ENCODE data around the gene TMCO5A. TPM values are rescaled to one million over a fixed set of nuclear protein-coding genes. Genes with fewer than 3 reads are reported as not detected.

Gene TMCO5A
- total and polyA plus RNA-seq, 4 donors, result not detected

GRCh38 chr15:37903919-37904625 is 30.4 kb upstream of the TMCO5A start:
- no peak for DNase-seq
- Histone ChIP-seq H3K36me3 (ENCODE audit: control insufficient read depth in 1 of 2, insufficient read depth in 2 of 2, low read length in 1 of 2) (no peaks in the 10 kb centered on the region), H3K27me3 (ENCODE audit: control insufficient read depth in 1 of 2, insufficient read depth in 2 of 2, low read length in 1 of 2) (no peaks in the 10 kb centered on the region), H3K9me3 (ENCODE audit: control insufficient read depth, low read length) (no peaks in the 10 kb centered on the region), H3K4me1 (ENCODE audit: control insufficient read depth in 1 of 2, insufficient read depth in 2 of 2, low read length in 2 of 2) (no peaks in the 10 kb centered on the region), H3K4me3 (ENCODE audit: low read length in 2 of 2) (no peak overlapping the region), H3K27ac (ENCODE audit: low read depth in 1 of 2, low read length in 2 of 2) (no peak overlapping the region)
- 78 to 79% methylated on average over 11 of the region's 11 CpGs for WGBS, 2 donors
- ATAC-seq (ENCODE audit: low FRiP score), result no peak
- intact Hi-C loops (cut with DNase I), result no loop called here

GRCh38 chr15:37907136-37907535 is 27.3 kb upstream of the TMCO5A start:
- H3K36me3 ChIP-seq (ENCODE audit: control insufficient read depth in 1 of 2, insufficient read depth in 2 of 2, low read length in 1 of 2), result no peaks in the 10 kb centered on the region
- H3K27ac ChIP-seq (ENCODE audit: low read depth in 1 of 2, low read length in 2 of 2), result no peak overlapping the region
- H3K4me1 ChIP-seq (ENCODE audit: control insufficient read depth in 1 of 2, insufficient read depth in 2 of 2, low read length in 2 of 2), result no peaks in the 10 kb centered on the region
- ATAC-seq (ENCODE audit: low FRiP score), result no peak
- WGBS, 2 donors, result 55 to 72% methylated on average over 1 of the region's 1 CpG
- no peaks in the 10 kb centered on the region for H3K9me3 ChIP-seq (ENCODE audit: control insufficient read depth, low read length)
- peaks cover 0 to 2% of the 10 kb centered on the region in 2 donors for H3K27me3 ChIP-seq (ENCODE audit: control insufficient read depth in 1 of 2, insufficient read depth in 2 of 2, low read length in 1 of 2)
- H3K4me3 ChIP-seq (ENCODE audit: low read length in 2 of 2), result no peak overlapping the region
- no peak for DNase-seq
- intact Hi-C loops (cut with DNase I), result no loop called here

- no peaks in the 10 kb centered on the region for H3K4me1 ChIP-seq (ENCODE audit: control insufficient read depth in 1 of 2, insufficient read depth in 2 of 2, low read length in 2 of 2)
- no peaks in the 10 kb centered on the region for H3K27me3 ChIP-seq (ENCODE audit: control insufficient read depth in 1 of 2, insufficient read depth in 2 of 2, low read length in 1 of 2)
- no peak overlapping the region for H3K27ac ChIP-seq (ENCODE audit: low read depth in 1 of 2, low read length in 2 of 2)
- intact Hi-C loops (cut with DNase I), result no loop called here
- ATAC-seq (ENCODE audit: low FRiP score), result no peak
- H3K9me3 ChIP-seq (ENCODE audit: control insufficient read depth, low read length), result no peaks in the 10 kb centered on the region
- no peaks in the 10 kb centered on the region for H3K36me3 ChIP-seq (ENCODE audit: control insufficient read depth in 1 of 2, insufficient read depth in 2 of 2, low read length in 1 of 2)
- no peak overlapping the region for H3K4me3 ChIP-seq (ENCODE audit: low read length in 2 of 2)
- no peak for DNase-seq
- 77 to 80% methylated on average over 6 of the region's 6 CpGs for WGBS, 2 donors
These were observed 12.7 kb upstream of the TMCO5A start for GRCh38 chr15:37921527-37922385.

- H3K36me3 ChIP-seq (ENCODE audit: control insufficient read depth in 1 of 2, insufficient read depth in 2 of 2, low read length in 1 of 2), result no peaks in the 10 kb centered on the region
- ATAC-seq (ENCODE audit: low FRiP score), result no peak
- H3K27me3 ChIP-seq (ENCODE audit: control insufficient read depth in 1 of 2, insufficient read depth in 2 of 2, low read length in 1 of 2), result peaks cover 0 to 2% of the 10 kb centered on the region in 2 donors
- H3K27ac ChIP-seq (ENCODE audit: low read depth in 1 of 2, low read length in 2 of 2), result no peak overlapping the region
- H3K9me3 ChIP-seq (ENCODE audit: control insufficient read depth, low read length), result no peaks in the 10 kb centered on the region
- H3K4me3 ChIP-seq (ENCODE audit: low read length in 2 of 2), result no peak overlapping the region
- whole genome bisulfite sequencing, 2 donors, result 61 to 73% methylated on average over 3 of the region's 3 CpGs
- H3K4me1 ChIP-seq (ENCODE audit: control insufficient read depth in 1 of 2, insufficient read depth in 2 of 2, low read length in 2 of 2), result no peaks in the 10 kb centered on the region
- intact Hi-C loops (cut with DNase I), result no loop called here
- no peak for DNase-seq
These were observed 8.3 kb upstream of the TMCO5A start for GRCh38 chr15:37926136-37926535.

GRCh38 chr15:37929238-37929637 is 5.2 kb upstream of the TMCO5A start:
- Histone ChIP-seq H3K4me1 (ENCODE audit: control insufficient read depth in 1 of 2, insufficient read depth in 2 of 2, low read length in 2 of 2) (no peaks in the 10 kb centered on the region), H3K9me3 (ENCODE audit: control insufficient read depth, low read length) (no peaks in the 10 kb centered on the region), H3K4me3 (ENCODE audit: low read length in 2 of 2) (no peak overlapping the region), H3K27me3 (ENCODE audit: control insufficient read depth in 1 of 2, insufficient read depth in 2 of 2, low read length in 1 of 2) (peaks cover 0 to 2% of the 10 kb centered on the region in 2 donors), H3K27ac (ENCODE audit: low read depth in 1 of 2, low read length in 2 of 2) (no peak overlapping the region), H3K36me3 (ENCODE audit: control insufficient read depth in 1 of 2, insufficient read depth in 2 of 2, low read length in 1 of 2) (no peaks in the 10 kb centered on the region)
- DNase-seq (no peak), ATAC-seq (ENCODE audit: low FRiP score) (no peak)
- intact Hi-C loops (cut with DNase I), result no loop called here
- 14 to 25% methylated on average over 1 of the region's 1 CpG for WGBS, 2 donors

GRCh38 chr15:37931321-37931720 is 3.1 kb upstream of the TMCO5A start:
- Histone ChIP-seq H3K36me3 (ENCODE audit: control insufficient read depth in 1 of 2, insufficient read depth in 2 of 2, low read length in 1 of 2) (no peaks in the 10 kb centered on the region), H3K27me3 (ENCODE audit: control insufficient read depth in 1 of 2, insufficient read depth in 2 of 2, low read length in 1 of 2) (peaks cover 0 to 2% of the 10 kb centered on the region in 2 donors), H3K4me1 (ENCODE audit: control insufficient read depth in 1 of 2, insufficient read depth in 2 of 2, low read length in 2 of 2) (no peaks in the 10 kb centered on the region), H3K9me3 (ENCODE audit: control insufficient read depth, low read length) (no peaks in the 10 kb centered on the region), H3K27ac (ENCODE audit: low read depth in 1 of 2, low read length in 2 of 2) (no peak overlapping the region), H3K4me3 (ENCODE audit: low read length in 2 of 2) (no peak overlapping the region)
- no peak for ATAC-seq (ENCODE audit: low FRiP score)
- no peak for DNase-seq
- intact Hi-C loops (cut with DNase I), result no loop called here

- Histone ChIP-seq H3K27ac (ENCODE audit: low read depth in 1 of 2, low read length in 2 of 2) (no peak overlapping the region), H3K9me3 (ENCODE audit: control insufficient read depth, low read length) (no peaks in the 10 kb centered on the region), H3K4me1 (ENCODE audit: control insufficient read depth in 1 of 2, insufficient read depth in 2 of 2, low read length in 2 of 2) (no peaks in the 10 kb centered on the region), H3K4me3 (ENCODE audit: low read length in 2 of 2) (no peak overlapping the region), H3K27me3 (ENCODE audit: control insufficient read depth in 1 of 2, insufficient read depth in 2 of 2, low read length in 1 of 2) (peaks cover 0 to 2% of the 10 kb centered on the region in 2 donors), H3K36me3 (ENCODE audit: control insufficient read depth in 1 of 2, insufficient read depth in 2 of 2, low read length in 1 of 2) (no peaks in the 10 kb centered on the region)
- DNase-seq, result no peak
- 49 to 57% methylated on average over 1 of the region's 1 CpG for WGBS, 2 donors
- ATAC-seq (ENCODE audit: low FRiP score), result no peak
- intact Hi-C loops (cut with DNase I), result no loop called here
These were observed 2.6 kb upstream of the TMCO5A start for GRCh38 chr15:37931868-37932267.

- Histone ChIP-seq H3K27ac (ENCODE audit: low read depth in 1 of 2, low read length in 2 of 2) (no peak overlapping the region), H3K4me1 (ENCODE audit: control insufficient read depth in 1 of 2, insufficient read depth in 2 of 2, low read length in 2 of 2) (no peaks in the 10 kb centered on the region), H3K4me3 (ENCODE audit: low read length in 2 of 2) (no peak overlapping the region), H3K36me3 (ENCODE audit: control insufficient read depth in 1 of 2, insufficient read depth in 2 of 2, low read length in 1 of 2) (no peaks in the 10 kb centered on the region), H3K27me3 (ENCODE audit: control insufficient read depth in 1 of 2, insufficient read depth in 2 of 2, low read length in 1 of 2) (peaks cover 0 to 2% of the 10 kb centered on the region in 2 donors), H3K9me3 (ENCODE audit: control insufficient read depth, low read length) (no peaks in the 10 kb centered on the region)
- intact Hi-C loops (cut with DNase I), result no loop called here
- DNase-seq (no peak), ATAC-seq (ENCODE audit: low FRiP score) (no peak)
- 84 to 85% methylated on average over 3 of the region's 3 CpGs for WGBS, 2 donors
These were observed 1.9 kb upstream of the TMCO5A start for GRCh38 chr15:37932549-37932948.

- intact Hi-C loops (cut with DNase I), result no loop called here
- no peaks in the 10 kb centered on the region for H3K4me1 ChIP-seq (ENCODE audit: control insufficient read depth in 1 of 2, insufficient read depth in 2 of 2, low read length in 2 of 2)
- H3K9me3 ChIP-seq (ENCODE audit: control insufficient read depth, low read length), result no peaks in the 10 kb centered on the region
- 25 to 34% methylated on average over 1 of the region's 1 CpG for WGBS, 2 donors
- H3K27ac ChIP-seq (ENCODE audit: low read depth in 1 of 2, low read length in 2 of 2), result no peak overlapping the region
- ATAC-seq (ENCODE audit: low FRiP score), result no peak
- H3K4me3 ChIP-seq (ENCODE audit: low read length in 2 of 2), result no peak overlapping the region
- H3K27me3 ChIP-seq (ENCODE audit: control insufficient read depth in 1 of 2, insufficient read depth in 2 of 2, low read length in 1 of 2), result peaks cover 0 to 2% of the 10 kb centered on the region in 2 donors
- no peaks in the 10 kb centered on the region for H3K36me3 ChIP-seq (ENCODE audit: control insufficient read depth in 1 of 2, insufficient read depth in 2 of 2, low read length in 1 of 2)
- DNase-seq, result no peak
These were observed 774 bp upstream of the TMCO5A start for GRCh38 chr15:37933666-37934065.
